ENCODE measurements around the gene LZTR1.
"Not testable (repeated sequence)": the region's sequence is repeated elsewhere in the genome, so short reads cannot be mapped to it uniquely, and the experiment has no call there.

Gene LZTR1

DNA sequence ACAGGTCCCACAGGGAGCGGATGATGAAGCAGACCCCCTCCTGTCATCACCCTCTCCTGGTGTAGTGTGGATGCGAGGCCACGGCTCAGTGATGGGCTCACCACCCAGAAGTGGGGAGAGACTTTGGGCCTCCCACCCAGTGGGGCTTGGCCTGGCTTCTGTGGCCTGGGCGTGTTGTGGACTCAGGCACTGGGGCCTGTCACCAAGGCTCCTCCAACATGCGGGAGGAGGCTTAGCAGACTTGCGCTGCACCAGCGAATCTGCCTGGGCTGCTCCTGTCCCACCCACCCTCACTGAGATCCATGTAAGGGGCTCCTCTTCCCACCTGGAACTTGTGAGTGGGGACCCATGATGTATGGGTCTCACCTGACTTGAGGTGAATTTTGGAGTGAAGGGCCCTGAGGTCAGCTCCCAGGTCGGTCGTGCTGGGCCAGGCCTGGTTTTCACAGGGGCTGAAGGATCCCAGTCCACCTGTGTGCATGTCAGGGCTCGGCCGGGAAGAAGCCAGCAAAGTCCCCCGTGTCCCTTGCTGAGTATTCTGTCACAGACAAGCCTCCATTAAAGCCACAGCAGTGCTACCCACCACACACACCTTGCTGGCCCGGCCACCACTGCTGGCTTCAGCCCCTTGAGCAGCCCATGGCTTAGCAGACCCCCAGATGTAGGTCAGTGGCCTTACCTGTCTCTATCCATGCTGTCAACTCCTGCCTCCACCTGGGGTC lies 15.6 kb downstream of the LZTR1 start:
- DNase-seq: no peak

- DNase-seq: no peak
Observed at GRCh38 chr22:20998411-20999336, 16.6 kb downstream of the LZTR1 start.

- DNase-seq: no peak
Observed at GRCh38 chr22:20999350-21000206, 17.5 kb downstream of the LZTR1 start.

- DNase-seq: no peak
Observed at GRCh38 chr22:21000207-21000986, 18.3 kb downstream of the LZTR1 start.

DNA sequence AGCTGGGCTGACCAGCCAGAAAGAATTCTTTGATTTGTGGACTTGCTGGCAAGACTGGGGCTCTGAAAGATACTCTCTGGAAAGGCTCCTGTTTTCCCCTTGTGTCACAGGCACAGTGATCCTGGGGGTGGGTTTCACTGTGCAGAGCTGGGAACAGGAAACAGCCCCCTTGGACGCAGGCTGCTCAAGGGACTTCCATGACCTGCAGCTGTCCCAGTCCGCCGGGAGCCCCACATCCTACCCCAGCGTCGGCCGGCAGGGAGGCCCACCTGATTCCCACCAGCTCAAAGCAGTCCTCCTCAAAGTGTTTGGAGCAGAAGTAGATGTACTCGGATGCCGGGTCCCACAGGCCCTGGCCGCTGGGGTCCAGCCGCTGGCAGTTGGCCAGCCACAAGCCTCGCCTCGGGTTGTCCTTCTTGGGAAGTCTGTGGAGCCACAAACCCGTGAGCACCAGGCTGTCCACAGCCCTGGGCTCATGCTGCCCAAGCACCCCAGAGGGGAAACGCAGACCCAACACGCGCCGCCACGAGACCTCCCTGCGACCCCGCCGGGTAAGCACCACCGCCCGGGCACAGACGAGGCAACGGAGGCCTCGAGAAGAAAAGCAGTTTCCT lies 19.0 kb downstream of the LZTR1 start:
- DNase-seq: no peak

- DNase-seq: peak; percentile 97 to 99 (median 99)
Observed at GRCh38 chr22:21001601-21002325, 19.7 kb downstream of the LZTR1 start, which contains the start of gene THAP7. Gene THAP7, minus strand, starts transcription at chr22:21002118. Its CDS starts 207 bp downstream, at chr22:21001911.

- DNase-seq: no peak
Observed at GRCh38 chr22:21003782-21004181, 21.7 kb downstream of the LZTR1 start.

DNA sequence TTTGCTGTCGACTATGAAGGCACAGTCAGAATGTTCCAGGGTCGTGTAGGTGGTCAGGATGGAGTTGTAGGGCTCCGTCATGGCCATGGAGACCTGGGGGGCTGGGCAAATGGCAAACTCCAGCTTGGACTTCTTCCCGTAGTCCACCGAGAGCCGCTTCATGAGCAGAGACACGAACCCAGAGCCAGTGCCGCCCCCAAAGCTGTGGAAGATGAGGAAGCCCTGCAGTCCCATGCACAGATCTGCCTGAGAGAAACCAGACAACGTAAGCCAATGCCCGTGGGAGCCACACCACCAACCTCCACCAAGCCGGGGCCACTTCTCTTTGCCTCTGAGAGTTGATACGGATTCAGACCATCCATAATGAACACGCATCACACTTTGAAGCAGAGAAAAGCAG lies 27.1 kb downstream of the LZTR1 start:
- not testable (repeated sequence) for DNase-seq

GRCh38 chr22:21009638-21010425 lies 27.7 kb downstream of the LZTR1 start:
- DNase-seq: peak; percentile 27 to 37 (median 30)

DNA sequence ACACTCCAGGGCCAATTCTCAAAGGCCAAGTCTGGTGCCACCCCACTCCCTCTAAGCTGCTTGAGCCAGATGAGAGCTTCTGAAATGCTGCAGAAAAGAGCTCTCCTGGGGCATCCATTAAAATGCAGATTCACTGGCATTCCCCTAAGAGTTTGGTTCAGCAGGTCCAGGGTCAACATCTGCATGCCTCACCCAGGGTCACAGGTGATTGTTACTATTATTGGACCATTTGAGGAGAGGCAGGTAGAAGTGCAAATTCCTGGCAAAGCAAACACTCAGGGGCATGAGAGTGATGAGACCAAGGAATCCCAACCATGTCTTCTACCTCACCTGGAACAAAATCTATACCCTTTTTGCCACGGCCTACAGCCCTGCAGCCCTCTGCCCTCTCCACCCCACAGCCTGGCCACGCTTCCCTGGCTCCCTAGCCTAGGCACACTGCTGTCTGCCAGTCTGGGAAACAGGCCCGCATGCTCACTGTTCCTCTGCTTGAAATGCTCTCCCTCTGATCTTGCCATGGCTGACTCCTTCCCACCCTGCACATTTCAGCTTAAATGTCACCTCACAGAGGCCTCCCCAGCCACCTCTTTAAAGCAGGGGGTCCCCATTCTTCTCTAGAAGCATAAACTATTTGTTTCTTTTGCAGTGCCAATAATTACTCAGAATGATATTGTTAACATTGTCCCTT lies 28.5 kb downstream of the LZTR1 start:
- no peak for DNase-seq

- DNase-seq: no peak
Observed at GRCh38 chr22:21012446-21013407, 30.6 kb downstream of the LZTR1 start.

GRCh38 chr22:21013657-21014201 lies 31.6 kb downstream of the LZTR1 start:
- no peak for DNase-seq

- peak; percentile 64 to 81 (median 71) for DNase-seq
Observed at GRCh38 chr22:21014202-21014725, 32.2 kb downstream of the LZTR1 start.

GRCh38 chr22:21014726-21015465 lies 32.8 kb downstream of the LZTR1 start, which contains the start of gene P2RX6:
Gene P2RX6, plus strand, starts transcription at chr22:21015165. Its CDS starts 10 bp downstream, at chr22:21015175.
- DNase-seq: peak; percentile 13 to 43 (median 28)

DNA sequence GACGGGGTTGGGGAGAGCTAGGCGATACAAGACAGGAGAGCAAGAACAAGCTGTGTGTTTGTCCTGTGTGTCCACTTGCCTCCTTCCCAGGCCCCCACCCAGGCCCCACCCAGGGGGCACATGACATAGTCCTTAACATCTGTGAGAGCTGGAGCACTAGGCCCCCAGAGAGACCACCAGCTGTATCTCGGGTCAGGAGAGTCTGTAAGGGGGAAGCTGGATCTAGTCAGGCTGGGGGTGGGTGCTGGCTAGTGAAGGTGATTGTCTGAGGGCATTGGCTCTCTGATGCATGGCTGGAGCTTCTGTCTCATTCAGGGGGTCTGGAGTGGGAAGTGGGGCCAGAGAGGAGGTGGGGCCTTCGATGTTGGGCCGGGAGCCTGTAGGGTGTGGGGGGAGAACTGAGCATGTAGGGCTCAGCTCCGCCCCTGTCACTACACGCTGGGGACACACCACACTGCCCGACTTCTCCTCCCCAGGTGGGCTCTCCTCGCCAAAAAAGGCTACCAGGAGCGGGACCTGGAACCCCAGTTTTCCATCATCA lies 33.4 kb downstream of the LZTR1 start:
- DNase-seq: no peak

Measured in suppressor macrophage treated with lipopolysaccharide for 1 hour (primary cell).